Measurements from ENCODE around the gene ZNF57. TPM values are rescaled to one million over a fixed set of nuclear protein-coding genes. Genes with fewer than 3 reads are reported as not detected.
A peak's percentile ranks its signal among the peaks of the same experiment; 100 is the strongest.
"Not testable (repeated sequence)": the region's sequence is repeated elsewhere in the genome, so short reads cannot be mapped to it uniquely, and the experiment has no call there.

The ZNF57 gene
- total RNA-seq, 1 donor from 2014 or later, result 2.2 TPM

DNA sequence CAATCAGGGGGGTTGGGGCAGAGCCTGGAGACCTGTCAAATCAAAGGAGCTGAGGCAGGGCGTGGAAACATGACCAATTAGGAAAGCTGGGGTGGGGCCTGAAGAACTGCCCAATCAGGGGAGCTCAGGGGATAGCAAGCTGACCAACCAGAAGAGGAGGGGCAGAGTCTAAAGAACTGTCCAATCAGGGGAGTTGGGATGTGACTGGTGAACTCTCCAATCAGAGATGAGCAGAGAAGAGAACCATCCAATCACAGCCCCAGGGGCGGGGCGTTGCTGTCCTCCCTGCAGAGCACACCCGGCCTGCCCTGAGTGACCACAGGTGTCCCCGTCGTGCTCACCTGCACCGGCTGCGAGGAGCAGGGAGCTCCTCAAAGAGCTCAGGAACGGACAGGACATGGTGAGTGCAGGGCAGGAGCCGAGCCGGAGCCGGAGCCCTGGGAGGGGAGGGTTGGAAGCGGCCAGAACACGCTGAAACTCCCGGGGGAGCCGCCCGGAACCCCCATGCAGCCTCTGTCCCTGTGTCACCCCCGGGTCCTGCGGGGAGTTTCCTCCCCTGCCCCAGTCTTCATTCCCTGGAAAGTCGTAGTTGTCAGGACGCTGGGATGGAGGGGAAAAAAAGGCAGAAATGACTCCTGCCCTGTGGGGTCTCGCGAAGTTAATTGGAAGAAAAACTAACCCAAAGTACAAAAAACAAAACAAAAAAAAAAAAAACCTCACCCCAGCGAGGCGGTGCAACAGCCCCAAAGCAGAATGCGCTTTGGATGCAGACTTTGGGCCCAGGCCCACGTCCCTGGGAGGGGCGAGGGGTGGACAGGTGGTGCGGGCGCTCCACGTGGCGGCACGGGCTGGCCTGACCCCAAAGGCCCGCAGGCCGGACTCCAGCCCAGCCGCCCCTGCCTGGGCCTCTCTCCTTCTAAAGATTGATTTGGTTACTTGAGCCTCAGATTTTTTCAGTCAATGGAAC is 33.4 kb upstream of the ZNF57 start, which contains the start of gene ZNF556:
Gene ZNF556, plus strand, starts transcription at position 311 of the 967 bp plus-strand sequence. Its CDS starts 87 bp downstream, at position 398.
- Mint-ChIP-seq H3K4me3 (ENCODE audit: unreplicated experiment) (no peak within 1 kb of the TSS), H3K36me3 (ENCODE audit: low read depth, unreplicated experiment) (peaks cover 20% of the 10 kb centered on the region), H3K9me3 (ENCODE audit: unreplicated experiment) (peaks cover 19% of the 10 kb centered on the region), H3K4me1 (ENCODE audit: unreplicated experiment) (no peaks in the 10 kb centered on the region), H3K27me3 (ENCODE audit: unreplicated experiment) (peaks cover 9% of the 10 kb centered on the region), H3K27ac (ENCODE audit: unreplicated experiment) (no peak within 1 kb of the TSS)
- no peak for DNase-seq (ENCODE audit: low spot score)
- TF ChIP-seq, protein P1, sequence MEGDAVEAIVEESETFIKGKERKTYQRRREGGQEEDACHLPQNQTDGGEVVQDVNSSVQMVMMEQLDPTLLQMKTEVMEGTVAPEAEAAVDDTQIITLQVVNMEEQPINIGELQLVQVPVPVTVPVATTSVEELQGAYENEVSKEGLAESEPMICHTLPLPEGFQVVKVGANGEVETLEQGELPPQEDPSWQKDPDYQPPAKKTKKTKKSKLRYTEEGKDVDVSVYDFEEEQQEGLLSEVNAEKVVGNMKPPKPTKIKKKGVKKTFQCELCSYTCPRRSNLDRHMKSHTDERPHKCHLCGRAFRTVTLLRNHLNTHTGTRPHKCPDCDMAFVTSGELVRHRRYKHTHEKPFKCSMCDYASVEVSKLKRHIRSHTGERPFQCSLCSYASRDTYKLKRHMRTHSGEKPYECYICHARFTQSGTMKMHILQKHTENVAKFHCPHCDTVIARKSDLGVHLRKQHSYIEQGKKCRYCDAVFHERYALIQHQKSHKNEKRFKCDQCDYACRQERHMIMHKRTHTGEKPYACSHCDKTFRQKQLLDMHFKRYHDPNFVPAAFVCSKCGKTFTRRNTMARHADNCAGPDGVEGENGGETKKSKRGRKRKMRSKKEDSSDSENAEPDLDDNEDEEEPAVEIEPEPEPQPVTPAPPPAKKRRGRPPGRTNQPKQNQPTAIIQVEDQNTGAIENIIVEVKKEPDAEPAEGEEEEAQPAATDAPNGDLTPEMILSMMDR (IDR thresholded peaks at IDR 0.05; ENCODE audit: unreplicated experiment), result no peak

DNA sequence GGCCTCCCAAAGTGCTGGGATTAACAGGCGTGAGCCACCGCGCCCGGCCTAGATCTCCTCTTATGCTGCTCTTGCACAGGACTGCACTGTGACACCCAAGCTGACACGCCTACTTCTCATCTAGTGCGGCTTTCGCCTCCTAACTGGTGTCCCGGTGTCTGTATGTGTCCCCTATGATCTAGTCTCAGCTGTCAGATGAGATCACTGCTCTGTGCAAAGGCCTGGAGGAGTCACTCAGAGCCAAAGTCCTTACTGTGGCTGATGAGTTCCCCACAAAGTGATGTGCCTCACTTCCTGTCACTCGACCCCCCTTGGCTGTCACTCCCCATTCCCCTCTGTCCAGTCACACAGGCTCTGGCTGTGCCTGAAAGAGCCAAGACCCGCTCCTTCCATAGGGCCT is 31.1 kb upstream of the ZNF57 start:
- H3K27ac Mint-ChIP-seq (ENCODE audit: unreplicated experiment), result no peak overlapping the region
- H3K4me1 Mint-ChIP-seq (ENCODE audit: unreplicated experiment), result no peaks in the 10 kb centered on the region
- no peak for DNase-seq (ENCODE audit: low spot score)
- no peak overlapping the region for H3K4me3 Mint-ChIP-seq (ENCODE audit: unreplicated experiment)
- TF ChIP-seq, protein P1 (IDR thresholded peaks at IDR 0.05; ENCODE audit: unreplicated experiment), result no peak
- peaks cover 12% of the 10 kb centered on the region for H3K36me3 Mint-ChIP-seq (ENCODE audit: low read depth, unreplicated experiment)
- H3K9me3 Mint-ChIP-seq (ENCODE audit: unreplicated experiment), result peaks cover 5% of the 10 kb centered on the region
- H3K27me3 Mint-ChIP-seq (ENCODE audit: unreplicated experiment), result peaks cover 5% of the 10 kb centered on the region

DNA sequence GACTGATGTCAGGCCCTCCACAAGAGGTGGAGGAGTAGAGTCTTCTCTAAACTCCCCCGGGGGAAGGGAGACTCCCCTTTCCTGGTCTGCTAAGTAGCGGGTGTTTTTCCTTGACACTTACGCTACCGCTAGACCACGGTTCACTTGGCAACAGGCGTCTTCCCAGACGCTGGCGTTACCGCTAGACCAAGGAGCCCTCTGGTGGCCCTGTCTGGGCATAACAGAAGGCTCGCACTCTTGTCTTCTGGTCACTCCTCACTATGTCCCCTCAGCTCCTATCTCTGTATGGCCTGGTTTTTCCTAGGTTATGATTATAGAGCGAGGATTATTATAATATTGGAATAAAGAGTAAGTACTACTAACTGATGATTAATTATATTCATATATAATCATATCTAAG is 28.6 kb upstream of the ZNF57 start:
- H3K27me3 Mint-ChIP-seq (ENCODE audit: unreplicated experiment); H3K4me1 Mint-ChIP-seq (ENCODE audit: unreplicated experiment); H3K36me3 Mint-ChIP-seq (ENCODE audit: low read depth, unreplicated experiment); H3K9me3 Mint-ChIP-seq (ENCODE audit: unreplicated experiment); DNase-seq (ENCODE audit: low spot score); H3K27ac Mint-ChIP-seq (ENCODE audit: unreplicated experiment); H3K4me3 Mint-ChIP-seq (ENCODE audit: unreplicated experiment): not testable (repeated sequence)

DNA sequence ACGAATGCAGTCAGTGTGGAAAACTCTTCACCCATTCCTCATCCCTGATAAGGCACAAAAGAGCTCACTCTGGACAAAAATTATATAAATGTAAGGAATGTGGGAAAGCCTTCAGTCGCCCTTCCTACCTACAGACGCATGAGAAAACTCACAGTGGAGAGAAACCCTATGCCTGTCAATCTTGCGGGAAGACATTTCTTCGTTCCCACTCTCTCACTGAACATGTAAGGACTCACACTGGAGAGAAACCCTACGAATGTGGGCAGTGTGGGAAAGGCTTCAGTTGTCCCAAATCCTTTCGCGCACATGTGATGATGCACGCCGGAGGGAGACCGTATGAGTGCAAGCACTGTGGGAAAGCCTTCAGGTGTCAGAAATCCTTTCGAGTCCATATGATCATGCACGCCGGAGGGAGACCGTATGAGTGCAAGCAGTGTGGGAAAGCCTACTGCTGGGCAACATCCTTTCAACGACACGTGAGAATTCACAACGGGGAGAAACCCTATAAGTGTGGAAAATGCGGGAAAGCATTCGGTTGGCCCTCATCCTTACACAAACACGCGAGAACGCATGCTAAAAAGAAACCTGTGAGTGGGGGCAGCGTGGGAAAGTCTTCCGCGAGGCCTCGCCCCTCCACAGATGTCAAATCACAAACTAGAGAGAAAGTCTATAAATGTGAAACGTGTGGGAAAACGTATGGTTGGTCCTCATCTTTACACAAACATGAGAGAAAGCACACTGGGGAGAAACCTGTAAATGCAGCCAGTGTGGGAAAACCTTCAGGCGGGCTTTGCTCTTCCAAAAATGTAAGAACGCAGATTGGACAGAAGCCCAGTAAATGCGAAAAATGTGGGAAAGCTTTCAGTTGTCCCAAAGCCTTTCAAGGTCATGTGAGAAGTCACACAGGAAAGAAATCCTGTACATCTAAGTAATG is 23.1 kb upstream of the ZNF57 start:
- Mint-ChIP-seq H3K4me3 (ENCODE audit: unreplicated experiment) (peak overlapping the region; percentile 28), H3K27ac (ENCODE audit: unreplicated experiment) (no peak overlapping the region), H3K36me3 (ENCODE audit: low read depth, unreplicated experiment) (peaks cover 3% of the 10 kb centered on the region), H3K4me1 (ENCODE audit: unreplicated experiment) (no peaks in the 10 kb centered on the region), H3K9me3 (ENCODE audit: unreplicated experiment) (peaks cover 4% of the 10 kb centered on the region), H3K27me3 (ENCODE audit: unreplicated experiment) (no peaks in the 10 kb centered on the region)
- no peak for DNase-seq (ENCODE audit: low spot score)
- TF ChIP-seq, protein P1 (IDR thresholded peaks at IDR 0.05; ENCODE audit: unreplicated experiment), result no peak

DNA sequence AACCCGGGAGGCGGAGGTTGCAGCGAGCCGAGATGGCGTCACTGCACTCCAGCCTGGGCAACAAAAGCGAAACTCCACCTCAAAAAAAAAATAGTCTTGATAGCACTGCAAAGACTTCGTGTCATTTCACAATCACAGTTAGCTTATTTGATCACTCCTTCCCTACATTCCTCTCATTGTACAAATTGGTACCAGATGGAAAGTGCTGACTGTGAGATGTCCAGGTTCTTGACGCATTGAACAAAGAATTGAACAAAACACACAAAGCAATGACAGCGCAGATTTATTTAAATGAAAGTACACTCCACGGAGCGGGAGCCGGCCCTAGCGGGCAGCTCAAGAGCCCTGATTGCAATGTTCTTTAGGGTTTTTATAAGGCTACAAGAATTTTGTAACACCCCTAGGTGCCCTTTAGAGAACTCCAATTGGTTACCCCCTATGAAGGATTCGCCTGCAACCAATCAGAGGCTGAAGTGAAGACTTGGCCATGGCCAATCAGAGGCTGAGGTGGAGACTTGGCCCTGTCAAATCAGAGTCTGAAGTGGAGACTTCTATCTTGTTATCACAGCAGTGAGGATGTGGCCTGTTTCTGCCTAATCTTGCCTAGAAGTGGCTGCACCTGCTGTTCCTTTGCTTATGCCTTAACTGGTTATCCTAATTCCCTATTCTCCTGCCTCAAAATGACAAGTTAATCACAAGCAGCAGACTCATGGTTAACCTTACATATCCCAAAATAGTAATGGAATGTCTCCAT is 16.9 kb upstream of the ZNF57 start:
- H3K27me3 Mint-ChIP-seq (ENCODE audit: unreplicated experiment), result no peaks in the 10 kb centered on the region
- H3K36me3 Mint-ChIP-seq (ENCODE audit: low read depth, unreplicated experiment), result peaks cover 3% of the 10 kb centered on the region
- TF ChIP-seq, protein P1 (IDR thresholded peaks at IDR 0.05; ENCODE audit: unreplicated experiment), result no peak
- DNase-seq (ENCODE audit: low spot score), result no peak
- no peak overlapping the region for H3K4me3 Mint-ChIP-seq (ENCODE audit: unreplicated experiment)
- no peaks in the 10 kb centered on the region for H3K4me1 Mint-ChIP-seq (ENCODE audit: unreplicated experiment)
- H3K27ac Mint-ChIP-seq (ENCODE audit: unreplicated experiment), result no peak overlapping the region
- H3K9me3 Mint-ChIP-seq (ENCODE audit: unreplicated experiment), result no peaks in the 10 kb centered on the region
